IPS DF 6.9 (cell line): ENCODE data around the gene EEF2.
A peak's percentile ranks its signal among the peaks of the same experiment; 100 is the strongest.
"Not testable (repeated sequence)": the region's sequence is repeated elsewhere in the genome, so short reads cannot be mapped to it uniquely, and the experiment has no call there.

Experiments
- DNase-seq: peaks from one replicate; pipeline ENCODE4 v3.0.0-alpha.2; 2013; ENCODE audit warnings: low read depth, low spot score
- H3K27ac ChIP-seq: one replicate; pipeline ENCODE4 v1.5.1; 2013; ENCODE audit warnings: low read length, control low read depth
- H3K27me3 ChIP-seq: 2 replicates; pipeline ENCODE4 v1.6.1; 2013; ENCODE audit warnings: mild to moderate bottlenecking, low read length; ENCODE audit not compliant: control insufficient read depth, insufficient read depth
- H3K36me3 ChIP-seq: 2 replicates; pipeline ENCODE4 v1.6.1; 2013; ENCODE audit warnings: low read length; ENCODE audit not compliant: control insufficient read depth, insufficient read depth
- H3K4me1 ChIP-seq: 2 replicates; pipeline ENCODE4 v1.6.1; 2013; ENCODE audit warnings: low read length; ENCODE audit not compliant: control insufficient read depth, insufficient read depth
- H3K4me3 ChIP-seq: 2 replicates; pipeline ENCODE4 v1.5.1; 2013; ENCODE audit warnings: mild to moderate bottlenecking, low read length
- H3K9me3 ChIP-seq: 2 replicates; pipeline ENCODE4 v1.6.1; 2013; ENCODE audit warnings: low read length, inconsistent platforms; ENCODE audit not compliant: control insufficient read depth, insufficient read depth
- WGBS: extraction: QIAGEN DNeasy Blood & Tissue Kit; methylation state at CpG from one replicate; pipeline ENCODE4 v1.1.7; 2013; ENCODE audit warnings: mixed read lengths, missing lambda C conversion rate; ENCODE audit not compliant: insufficient read length, insufficient coverage; 5-methylcytosine and 5-hydroxymethylcytosine counted together

Gene EEF2

DNA sequence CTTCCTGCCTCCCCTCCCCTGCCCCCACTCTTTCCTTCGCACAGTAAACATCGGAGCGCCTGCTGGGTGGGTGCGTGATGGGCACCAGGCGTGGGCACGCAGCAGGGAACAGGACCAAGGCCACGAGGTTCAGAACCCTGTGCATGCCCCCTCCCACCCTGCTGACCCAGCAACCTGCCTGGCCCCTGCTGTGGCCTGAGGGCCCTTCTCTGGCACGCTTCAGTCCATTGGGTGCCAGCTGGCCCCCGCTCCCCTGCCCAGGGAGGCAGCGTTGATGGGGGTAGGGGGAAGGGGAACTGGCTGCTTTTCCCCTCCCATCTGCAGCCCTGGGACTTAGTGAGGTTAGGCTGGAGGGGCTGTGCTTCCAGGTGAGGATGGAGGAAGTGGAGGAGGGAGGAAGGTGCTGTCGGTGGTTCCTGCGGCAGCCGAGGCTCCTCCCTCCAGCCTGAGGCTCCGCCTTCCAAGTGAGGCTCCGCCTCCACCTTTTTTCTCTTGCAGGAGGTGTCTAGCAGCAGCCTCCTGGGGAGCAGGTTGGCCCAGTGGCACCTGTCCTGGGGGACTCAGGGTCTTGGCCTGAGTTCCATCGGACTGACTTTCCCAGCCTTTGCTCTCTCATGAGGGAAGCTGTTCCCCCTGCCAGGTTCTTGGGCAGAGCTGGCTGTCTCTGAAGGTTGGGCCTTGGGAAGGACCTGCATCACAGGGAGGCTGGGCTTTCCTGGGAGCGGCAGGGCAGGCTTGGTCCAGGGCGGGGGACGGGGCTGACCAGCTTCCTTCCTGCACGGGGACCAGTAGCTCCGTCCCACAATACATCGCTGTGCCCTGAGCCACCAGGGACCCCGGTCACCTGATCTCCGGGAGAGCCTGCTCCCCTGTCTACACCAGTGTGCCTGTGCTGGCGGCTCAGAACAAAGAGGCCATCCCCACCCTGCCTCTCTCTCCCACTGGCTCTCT is 29.6 kb upstream of the EEF2 start:
- no peak overlapping the region for H3K4me3 ChIP-seq
- no peak overlapping the region for H3K27ac ChIP-seq
- DNase-seq: peak; percentile 29
- H3K4me1 ChIP-seq: peaks cover 2% of the 10 kb centered on the region; the same call in 1 of the 2 replicates
- H3K36me3 ChIP-seq: peaks cover 19% of the 10 kb centered on the region
- H3K9me3 ChIP-seq: no peaks in the 10 kb centered on the region
- WGBS: no CpG with 5 or more reads among the region's 25 CpGs
- no peaks in the 10 kb centered on the region for H3K27me3 ChIP-seq

DNA sequence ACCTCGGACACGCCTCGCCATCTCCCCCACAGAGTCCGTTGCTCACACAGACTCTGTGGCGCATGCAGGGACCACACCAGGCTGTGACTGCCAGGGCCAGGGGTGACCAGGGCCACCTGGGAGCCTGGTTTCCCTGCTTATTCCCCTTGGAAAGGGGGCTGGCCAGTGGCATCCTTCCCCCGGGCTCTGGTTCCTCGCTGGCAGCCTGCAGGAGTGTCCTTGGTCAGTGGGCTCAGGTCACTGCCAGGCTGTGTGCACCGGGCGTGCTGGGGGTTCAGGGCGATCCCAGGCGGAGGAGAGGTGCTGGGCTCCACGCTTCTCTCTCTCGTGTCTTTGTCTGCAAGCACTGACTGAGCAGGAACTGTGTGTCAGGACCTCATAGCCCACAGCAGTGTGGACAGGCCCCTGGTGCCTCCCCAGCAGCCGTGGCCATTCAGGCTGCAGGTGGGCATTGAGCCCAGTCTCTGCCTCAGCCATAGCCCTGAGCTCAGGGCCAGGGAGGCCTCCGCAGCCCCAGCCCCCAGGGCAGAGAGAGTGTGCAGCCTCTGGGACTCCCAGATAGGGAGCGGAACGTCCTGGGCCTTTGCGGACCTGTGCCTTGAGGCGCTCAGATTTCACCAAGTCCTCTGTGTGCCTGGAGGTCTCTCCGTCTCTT is 28.8 kb upstream of the EEF2 start:
- WGBS: no CpG with 5 or more reads among the region's 20 CpGs
- Histone ChIP-seq H3K4me3 (no peak overlapping the region), H3K4me1 (peaks cover 2% of the 10 kb centered on the region; the same call in 1 of the 2 replicates), H3K36me3 (peaks cover 19% of the 10 kb centered on the region), H3K27ac (no peak overlapping the region), H3K27me3 (no peaks in the 10 kb centered on the region), H3K9me3 (no peaks in the 10 kb centered on the region)
- no peak for DNase-seq

DNA sequence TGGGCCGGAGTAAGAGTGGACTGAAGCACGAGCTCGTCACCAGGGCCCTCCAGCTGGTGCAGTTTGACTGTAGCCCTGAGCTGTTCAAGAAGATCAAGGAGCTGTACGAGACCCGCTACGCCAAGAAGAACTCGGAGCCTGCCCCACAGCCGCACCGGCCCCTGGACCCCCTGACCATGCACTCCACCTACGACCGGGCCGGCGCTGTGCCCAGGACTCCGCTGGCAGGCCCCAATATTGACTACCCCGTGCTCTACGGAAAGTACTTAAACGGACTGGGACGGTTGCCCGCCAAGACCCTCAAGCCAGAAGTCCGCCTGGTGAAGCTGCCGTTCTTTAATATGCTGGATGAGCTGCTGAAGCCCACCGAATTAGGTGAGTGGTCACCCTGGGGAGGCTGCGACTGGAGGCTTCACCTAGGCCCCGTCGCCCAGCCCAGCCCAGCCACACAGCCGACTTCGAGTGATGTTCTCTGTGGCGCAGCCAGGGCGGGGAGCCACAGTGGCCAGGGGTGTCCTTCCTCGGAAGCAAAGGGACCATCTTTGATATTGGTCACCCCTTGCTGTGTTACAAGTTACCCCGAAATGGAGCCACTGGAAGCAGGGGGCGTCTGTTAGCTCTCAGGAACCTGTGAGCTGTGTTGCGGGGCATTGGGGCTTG is 27.8 kb upstream of the EEF2 start:
- DNase-seq: no peak
- WGBS: no CpG with 5 or more reads among the region's 33 CpGs
- H3K4me1 ChIP-seq: peaks cover 3% of the 10 kb centered on the region; the same call in 1 of the 2 replicates
- H3K27me3 ChIP-seq: no peaks in the 10 kb centered on the region
- H3K4me3 ChIP-seq: no peak overlapping the region
- no peaks in the 10 kb centered on the region for H3K9me3 ChIP-seq
- no peak overlapping the region for H3K27ac ChIP-seq
- H3K36me3 ChIP-seq: peaks cover 19% of the 10 kb centered on the region

DNA sequence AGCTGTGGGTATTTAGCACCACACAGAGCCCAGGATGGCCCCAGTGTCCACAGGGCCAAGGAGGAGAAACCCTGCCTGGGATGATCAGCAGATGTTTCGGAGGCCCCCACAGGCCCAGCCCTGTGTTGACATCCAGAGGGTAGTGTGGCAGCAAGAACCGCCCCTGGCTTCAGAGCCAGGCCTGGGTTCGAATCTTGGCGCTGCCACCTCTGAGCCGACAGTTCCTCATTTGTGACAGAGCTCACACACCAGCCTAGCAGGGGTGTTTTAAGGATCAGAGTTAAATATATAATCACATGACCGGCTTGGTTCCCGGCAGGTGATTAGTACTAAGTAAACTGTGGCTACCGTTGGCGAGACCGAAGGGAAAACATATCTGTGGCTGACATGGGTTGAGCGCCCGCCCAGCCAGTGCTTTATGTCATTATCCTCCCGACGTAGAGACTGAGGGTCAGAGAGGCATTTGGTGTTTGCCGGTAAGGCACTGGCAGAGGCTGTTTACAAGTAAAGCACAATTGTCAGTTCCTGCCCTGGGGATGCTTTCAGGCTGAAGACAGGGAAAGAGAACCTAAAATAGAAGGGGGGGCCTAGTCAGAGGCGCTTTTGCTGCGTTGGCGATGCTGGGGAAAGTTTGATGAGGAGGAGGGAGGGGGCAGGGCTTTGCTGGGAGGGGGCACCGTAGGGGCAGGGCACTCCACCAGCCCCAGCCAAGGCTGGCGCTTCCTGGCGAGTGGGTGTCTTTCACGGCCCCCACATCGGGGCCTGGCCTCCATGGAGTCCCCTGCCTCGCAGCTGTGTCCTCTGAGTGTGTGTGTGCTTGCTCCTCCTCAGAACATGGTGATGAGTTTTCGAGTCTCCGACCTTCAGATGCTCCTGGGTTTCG is 27.1 kb upstream of the EEF2 start:
- no CpG with 5 or more reads among the region's 27 CpGs for WGBS
- no peak for DNase-seq
- H3K4me3 ChIP-seq: no peak overlapping the region
- no peaks in the 10 kb centered on the region for H3K27me3 ChIP-seq
- peaks cover 19% of the 10 kb centered on the region for H3K36me3 ChIP-seq
- peaks cover 3% of the 10 kb centered on the region; the same call in 1 of the 2 replicates for H3K4me1 ChIP-seq
- no peak overlapping the region for H3K27ac ChIP-seq
- no peaks in the 10 kb centered on the region for H3K9me3 ChIP-seq

DNA sequence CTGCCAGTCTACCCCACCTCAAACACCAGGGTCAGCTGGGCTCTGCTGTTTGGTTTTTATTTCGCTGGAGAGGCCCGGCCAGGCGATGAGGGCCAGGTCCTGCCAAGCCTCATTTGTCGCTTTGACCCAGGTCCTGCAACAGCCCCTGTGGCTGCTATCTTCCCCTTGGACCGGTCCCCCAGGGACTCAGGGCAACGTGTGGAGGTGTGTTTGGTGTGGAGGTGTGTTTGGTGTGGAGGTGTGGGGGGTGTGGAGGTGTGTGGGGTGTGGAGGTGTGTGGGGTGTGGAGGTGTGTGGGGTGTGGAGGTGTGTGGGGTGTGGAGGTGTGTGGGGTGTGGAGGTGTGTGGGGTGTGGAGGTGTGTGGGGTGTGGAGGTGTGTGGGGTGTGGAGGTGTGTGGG is 26.2 kb upstream of the EEF2 start:
- WGBS: no CpG with 5 or more reads among the region's 6 CpGs
- not testable (repeated sequence) for H3K27ac ChIP-seq, DNase-seq, H3K4me1 ChIP-seq, H3K9me3 ChIP-seq, H3K4me3 ChIP-seq, H3K27me3 ChIP-seq
- peaks cover 19% of the 10 kb centered on the region for H3K36me3 ChIP-seq

DNA sequence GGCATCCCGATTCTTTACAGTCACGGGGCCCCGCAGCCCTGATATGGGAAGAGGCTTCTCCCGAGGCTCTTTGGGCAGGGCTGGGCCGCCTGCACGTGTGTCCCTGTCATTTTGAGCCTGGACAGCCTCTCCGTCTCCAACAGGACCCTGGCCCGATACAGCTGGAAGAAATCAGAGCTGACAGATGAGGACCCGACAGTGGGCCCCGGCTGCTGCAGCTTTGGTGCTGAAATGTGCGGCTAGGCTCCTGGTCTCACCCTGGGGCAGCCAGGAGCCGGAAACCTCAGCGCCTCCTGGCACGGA is 25.5 kb upstream of the EEF2 start:
- DNase-seq: no peak
- Histone ChIP-seq H3K27ac (no peak overlapping the region), H3K4me3 (no peak overlapping the region), H3K9me3 (no peaks in the 10 kb centered on the region), H3K27me3 (no peaks in the 10 kb centered on the region), H3K36me3 (peaks cover 16% of the 10 kb centered on the region), H3K4me1 (peaks cover 3% of the 10 kb centered on the region; the same call in 1 of the 2 replicates)
- no CpG with 5 or more reads among the region's 14 CpGs for WGBS

DNA sequence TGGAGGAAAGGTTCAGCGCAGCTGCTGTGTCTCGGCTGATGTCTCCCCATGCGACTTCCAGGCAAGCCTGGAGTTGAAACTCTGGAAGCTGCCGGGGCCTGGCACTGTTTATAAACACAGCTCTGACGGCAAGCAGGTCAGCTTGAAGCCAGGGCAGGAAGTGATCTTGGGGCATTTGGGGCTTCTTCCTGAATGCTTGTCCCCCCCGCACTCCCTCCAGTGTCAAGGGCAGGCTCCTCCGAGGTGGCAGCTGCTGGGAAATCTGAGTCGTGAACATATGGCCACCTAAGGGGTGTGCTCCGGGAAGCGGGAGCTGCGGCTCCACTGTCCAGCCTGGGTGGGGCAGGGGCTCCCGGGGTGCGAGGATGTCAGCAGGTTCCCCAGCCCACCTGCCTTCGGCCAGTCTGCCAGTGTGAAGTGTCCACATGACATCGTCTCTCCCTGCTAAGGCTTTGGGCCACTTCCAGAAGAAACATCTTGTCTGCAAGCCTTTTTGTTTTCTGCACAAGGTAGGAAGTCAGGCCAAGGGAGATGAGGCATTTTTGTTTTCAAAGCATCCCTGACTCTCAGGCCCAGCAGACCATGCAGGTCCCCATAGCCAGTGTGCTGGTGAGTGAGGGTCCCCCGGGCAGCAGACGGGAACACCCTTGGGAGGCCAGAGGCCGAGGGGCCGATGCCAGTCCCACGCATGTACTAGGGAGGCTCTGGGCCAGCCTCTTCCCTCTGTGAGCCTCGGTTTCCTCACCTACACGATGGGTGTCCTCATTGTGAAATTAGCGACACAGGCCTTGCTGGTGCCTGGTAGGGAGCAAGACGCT is 24.9 kb upstream of the EEF2 start:
- H3K9me3 ChIP-seq: no peaks in the 10 kb centered on the region
- H3K27ac ChIP-seq: no peak overlapping the region
- DNase-seq: no peak
- peaks cover 3% of the 10 kb centered on the region; the same call in 1 of the 2 replicates for H3K4me1 ChIP-seq
- H3K36me3 ChIP-seq: peaks cover 16% of the 10 kb centered on the region
- H3K27me3 ChIP-seq: no peaks in the 10 kb centered on the region
- no peak overlapping the region for H3K4me3 ChIP-seq
- whole genome bisulfite sequencing: no CpG with 5 or more reads among the region's 24 CpGs

DNA sequence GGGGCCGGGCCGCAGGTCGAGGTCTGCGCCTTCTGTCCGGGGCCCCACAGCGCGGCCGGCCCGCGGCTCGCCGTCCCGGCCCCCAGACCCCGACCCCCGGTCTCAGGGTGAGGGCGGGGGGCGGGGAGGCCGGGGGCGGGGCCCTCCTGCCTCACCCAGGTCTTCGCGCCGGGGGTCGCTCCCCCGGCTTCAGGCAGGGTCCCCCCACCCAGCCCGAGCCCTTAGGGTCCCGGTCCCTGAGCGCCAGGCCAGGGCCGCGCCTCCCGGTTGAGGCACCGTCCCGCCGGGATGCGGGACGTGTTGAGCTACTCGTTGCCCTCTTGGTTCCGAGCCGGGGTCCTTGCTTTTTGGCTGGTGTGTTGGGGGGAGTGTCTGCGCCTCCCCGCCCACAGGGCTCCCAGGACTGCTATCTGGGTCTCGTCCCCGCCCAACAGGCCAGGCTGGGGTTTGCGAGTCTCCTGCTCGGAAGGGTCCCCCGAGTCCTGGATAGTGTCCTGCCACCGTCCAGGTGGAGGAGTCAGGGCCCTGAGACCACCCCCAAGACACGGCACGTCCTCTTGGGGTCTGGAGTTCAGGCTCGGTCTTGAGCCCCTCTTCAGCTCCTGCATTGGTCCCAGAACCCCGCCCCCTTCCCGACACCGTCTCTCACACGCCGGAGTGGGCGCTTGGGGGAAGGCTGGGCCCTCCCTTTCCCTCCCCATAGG is 22.7 kb upstream of the EEF2 start:
- no peak overlapping the region for H3K27ac ChIP-seq
- no peaks in the 10 kb centered on the region for H3K27me3 ChIP-seq
- no peak for DNase-seq
- peaks cover 2% of the 10 kb centered on the region; the same call in 1 of the 2 replicates for H3K4me1 ChIP-seq
- no peaks in the 10 kb centered on the region for H3K9me3 ChIP-seq
- no CpG with 5 or more reads among the region's 55 CpGs for WGBS
- no peaks in the 10 kb centered on the region; the same call in 1 of the 2 replicates for H3K36me3 ChIP-seq
- peak overlapping the region; percentile 75 for H3K4me3 ChIP-seq
